ENCODE measurements around the gene MESP2.

GRCh38 chr15:89785774-89786140 lies 9.6 kb downstream of the MESP2 start:
- no peak for TF ChIP-seq FOSL1 (CRISPR knock-in tag; IDR thresholded peaks at IDR 0.05; ENCODE audit: borderline replicate concordance)
- TF ChIP-seq GABPA (IDR thresholded peaks at IDR 0.05; ENCODE audit: low read depth, low read length) = no peak
- no peak for TF ChIP-seq GABPA (CRISPR knock-in tag; IDR thresholded peaks at IDR 0.05; ENCODE audit: low read depth)
- TF ChIP-seq PRDM4 (CRISPR knock-in tag; IDR thresholded peaks at IDR 0.05; ENCODE audit: borderline replicate concordance) = no peak
- no peak for TF ChIP-seq KLF6 (CRISPR knock-in tag; IDR thresholded peaks at IDR 0.05)
- no peak for TF ChIP-seq KAT7 (CRISPR knock-in tag; IDR thresholded peaks at IDR 0.05; ENCODE audit: borderline replicate concordance)
- TF ChIP-seq ADNP (CRISPR knock-in tag; IDR thresholded peaks at IDR 0.05) = no peak
- TF ChIP-seq, protein P1, sequence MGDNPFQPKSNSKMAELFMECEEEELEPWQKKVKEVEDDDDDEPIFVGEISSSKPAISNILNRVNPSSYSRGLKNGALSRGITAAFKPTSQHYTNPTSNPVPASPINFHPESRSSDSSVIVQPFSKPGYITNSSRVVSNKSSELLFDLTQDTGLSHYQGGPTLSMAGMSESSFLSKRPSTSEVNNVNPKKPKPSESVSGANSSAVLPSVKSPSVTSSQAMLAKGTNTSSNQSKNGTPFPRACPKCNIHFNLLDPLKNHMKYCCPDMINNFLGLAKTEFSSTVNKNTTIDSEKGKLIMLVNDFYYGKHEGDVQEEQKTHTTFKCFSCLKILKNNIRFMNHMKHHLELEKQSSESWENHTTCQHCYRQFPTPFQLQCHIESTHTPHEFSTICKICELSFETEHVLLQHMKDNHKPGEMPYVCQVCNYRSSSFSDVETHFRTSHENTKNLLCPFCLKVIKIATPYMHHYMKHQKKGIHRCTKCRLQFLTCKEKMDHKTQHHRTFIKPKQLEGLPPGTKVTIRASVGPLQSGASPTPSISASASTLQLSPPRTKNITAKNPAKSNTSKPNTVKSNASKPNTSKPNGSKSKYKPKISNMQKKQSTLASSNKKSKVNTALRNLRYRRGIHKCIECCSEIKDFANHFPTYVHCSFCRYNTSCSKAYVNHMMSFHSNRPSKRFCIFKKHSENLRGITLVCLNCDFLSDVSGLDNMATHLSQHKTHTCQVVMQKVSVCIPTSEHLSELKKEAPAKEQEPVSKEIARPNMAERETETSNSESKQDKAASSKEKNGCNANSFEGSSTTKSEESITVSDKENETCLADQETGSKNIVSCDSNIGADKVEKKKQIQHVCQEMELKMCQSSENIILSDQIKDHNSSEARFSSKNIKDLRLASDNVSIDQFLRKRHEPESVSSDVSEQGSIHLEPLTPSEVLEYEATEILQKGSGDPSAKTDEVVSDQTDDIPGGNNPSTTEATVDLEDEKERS (CRISPR knock-in tag; IDR thresholded peaks at IDR 0.05) = no peak
- no peak for TF ChIP-seq SIN3A (IDR thresholded peaks at IDR 0.05; ENCODE audit: borderline replicate concordance, low read depth, low read length)
- TF ChIP-seq SP1 (IDR thresholded peaks at IDR 0.05) = no peak
- no peak for TF ChIP-seq SP1 (CRISPR knock-in tag; IDR thresholded peaks at IDR 0.05)
- TF ChIP-seq POLR2A (IDR thresholded peaks at IDR 0.05; ENCODE audit: insufficient read depth in 1 of 2, low read depth in 2 of 2, low read length in 2 of 2) = no peak
- no peak for TF ChIP-seq ZNF329 (CRISPR knock-in tag; IDR thresholded peaks at IDR 0.05; ENCODE audit: low read depth)
- TF ChIP-seq ZNF143 (CRISPR knock-in tag; IDR thresholded peaks at IDR 0.05) = no peak
- TF ChIP-seq ZNF780A (CRISPR knock-in tag; IDR thresholded peaks at IDR 0.05) = no peak
- TF ChIP-seq FOXM1 (CRISPR knock-in tag; IDR thresholded peaks at IDR 0.05) = no peak
